DND-41 (cell line): ENCODE results near the gene FAM219A.

ENCODE experiments used
- ATAC-seq: fragments of 200-7000 bp; cut with Tn5 transposase; 3 replicates; pipeline ENCODE4 v1.9.1; 2021; ENCODE audit warnings: low read depth; ENCODE audit not compliant: insufficient read depth
- DNase-seq: peaks from one replicate; pipeline ENCODE4 v3.0.0-alpha.2; 2020
- H2AFZ ChIP-seq: 2 replicates; pipeline ENCODE4 v1.6.0; 2012; ENCODE audit warnings: low read depth, low read length
- H3K27ac ChIP-seq: 2 replicates; pipeline ENCODE4 v1.5.1; 2012; ENCODE audit warnings: low read length, inconsistent platforms
- H3K27me3 ChIP-seq: fragments of 200-600 bp; sonication (generic); 2 replicates; pipeline ENCODE4 v1.6.0; 2012; ENCODE audit warnings: low read length, mild to moderate bottlenecking, inconsistent platforms; ENCODE audit not compliant: insufficient read depth, poor library complexity
- H3K36me3 ChIP-seq: 2 replicates; pipeline ENCODE4 v1.5.1; 2012; ENCODE audit warnings: low read length, inconsistent platforms; ENCODE audit not compliant: insufficient read depth
- H3K4me1 ChIP-seq: 2 replicates; pipeline ENCODE4 v1.5.1; 2012; ENCODE audit warnings: mild to moderate bottlenecking, low read length; ENCODE audit not compliant: insufficient read depth
- H3K4me2 ChIP-seq: 2 replicates; pipeline ENCODE4 v1.6.0; 2012; ENCODE audit warnings: mild to moderate bottlenecking, moderate library complexity, low read length, inconsistent platforms; ENCODE audit not compliant: insufficient read depth
- H3K4me3 ChIP-seq, 2 experiments: fragments of 200-600 bp in 1 of 2; shearing (Covaris generic) in 1 of 2; 2 replicates each; pipeline ENCODE4 v1.5.1; 2012 to 2016; ENCODE audit warnings: inconsistent platforms in 2 of 2, low read length in 2 of 2, mild to moderate bottlenecking in 2 of 2, low read depth in 1 of 2, moderate library complexity in 1 of 2
- H3K79me2 ChIP-seq: 2 replicates; pipeline ENCODE4 v1.6.0; 2012; ENCODE audit warnings: low read length, inconsistent platforms; ENCODE audit not compliant: insufficient read depth
- H3K9ac ChIP-seq: 2 replicates; pipeline ENCODE4 v1.6.0; 2012; ENCODE audit warnings: low read depth, mild to moderate bottlenecking, inconsistent platforms, low read length, moderate library complexity
- H3K9me3 ChIP-seq: 2 replicates; pipeline ENCODE4 v1.5.1; 2012; ENCODE audit warnings: low read length, moderate library complexity, mild to moderate bottlenecking, inconsistent platforms; ENCODE audit not compliant: insufficient read depth, severe bottlenecking
- H4K20me1 ChIP-seq: 2 replicates; pipeline ENCODE4 v1.6.0; 2012; ENCODE audit warnings: low read length; ENCODE audit not compliant: insufficient read depth
- EZH2 ChIP-seq: IDR thresholded peaks from 3 replicates; pipeline ENCODE4 v1.6.1; 2012; ENCODE audit warnings: borderline replicate concordance, low read depth, mild to moderate bottlenecking, moderate library complexity, low read length, inconsistent platforms; ENCODE audit not compliant: severe bottlenecking
- TF ChIP-seq, protein P1 (sequence below): IDR thresholded peaks from 2 replicates; pipeline ENCODE4 v1.5.1; 2012; ENCODE audit warnings: borderline replicate concordance, low read length, moderate library complexity, mild to moderate bottlenecking; ENCODE audit not compliant: poor library complexity, severe bottlenecking; ENCODE audit errors: extremely low read depth

Gene FAM219A

GRCh38 chr9:34502471-34502870 is 44.1 kb upstream of the FAM219A start:
- no peaks in the 10 kb centered on the region for H3K9me3 ChIP-seq
- no peak overlapping the region for H3K4me2 ChIP-seq
- ATAC-seq, result no peak

GRCh38 chr9:34501889-34502425 is 43.6 kb upstream of the FAM219A start:
- Histone ChIP-seq H3K27me3 (peaks cover 6% of the 10 kb centered on the region), H3K9me3 (no peaks in the 10 kb centered on the region), H3K4me2 (no peak overlapping the region), H3K4me3 (no peak overlapping the region), H4K20me1 (no peaks in the 10 kb centered on the region; the same call in 1 of the 2 replicates), H3K27ac (no peak overlapping the region), H2AFZ (no peak overlapping the region), H3K36me3 (no peaks in the 10 kb centered on the region), H3K4me1 (no peaks in the 10 kb centered on the region), H3K79me2 (no peaks in the 10 kb centered on the region), H3K9ac (no peak overlapping the region)
- no peak for DNase-seq
- no peak for TF ChIP-seq EZH2
- TF ChIP-seq, protein P1, sequence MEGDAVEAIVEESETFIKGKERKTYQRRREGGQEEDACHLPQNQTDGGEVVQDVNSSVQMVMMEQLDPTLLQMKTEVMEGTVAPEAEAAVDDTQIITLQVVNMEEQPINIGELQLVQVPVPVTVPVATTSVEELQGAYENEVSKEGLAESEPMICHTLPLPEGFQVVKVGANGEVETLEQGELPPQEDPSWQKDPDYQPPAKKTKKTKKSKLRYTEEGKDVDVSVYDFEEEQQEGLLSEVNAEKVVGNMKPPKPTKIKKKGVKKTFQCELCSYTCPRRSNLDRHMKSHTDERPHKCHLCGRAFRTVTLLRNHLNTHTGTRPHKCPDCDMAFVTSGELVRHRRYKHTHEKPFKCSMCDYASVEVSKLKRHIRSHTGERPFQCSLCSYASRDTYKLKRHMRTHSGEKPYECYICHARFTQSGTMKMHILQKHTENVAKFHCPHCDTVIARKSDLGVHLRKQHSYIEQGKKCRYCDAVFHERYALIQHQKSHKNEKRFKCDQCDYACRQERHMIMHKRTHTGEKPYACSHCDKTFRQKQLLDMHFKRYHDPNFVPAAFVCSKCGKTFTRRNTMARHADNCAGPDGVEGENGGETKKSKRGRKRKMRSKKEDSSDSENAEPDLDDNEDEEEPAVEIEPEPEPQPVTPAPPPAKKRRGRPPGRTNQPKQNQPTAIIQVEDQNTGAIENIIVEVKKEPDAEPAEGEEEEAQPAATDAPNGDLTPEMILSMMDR, result no peak
- ATAC-seq, result no peak

More at GRCh38 chr9:34502471-34502870, 44.1 kb upstream of the FAM219A start:
- Histone ChIP-seq H3K4me3 (no peak overlapping the region), H2AFZ (no peak overlapping the region), H3K36me3 (no peaks in the 10 kb centered on the region), H3K9ac (no peak overlapping the region), H3K27ac (no peak overlapping the region), H4K20me1 (no peaks in the 10 kb centered on the region; the same call in 1 of the 2 replicates), H3K27me3 (peaks cover 6% of the 10 kb centered on the region), H3K4me1 (no peaks in the 10 kb centered on the region), H3K79me2 (no peaks in the 10 kb centered on the region)
- TF ChIP-seq, protein P1, result no peak
- TF ChIP-seq EZH2, result no peak
- no peak for DNase-seq

DNA sequence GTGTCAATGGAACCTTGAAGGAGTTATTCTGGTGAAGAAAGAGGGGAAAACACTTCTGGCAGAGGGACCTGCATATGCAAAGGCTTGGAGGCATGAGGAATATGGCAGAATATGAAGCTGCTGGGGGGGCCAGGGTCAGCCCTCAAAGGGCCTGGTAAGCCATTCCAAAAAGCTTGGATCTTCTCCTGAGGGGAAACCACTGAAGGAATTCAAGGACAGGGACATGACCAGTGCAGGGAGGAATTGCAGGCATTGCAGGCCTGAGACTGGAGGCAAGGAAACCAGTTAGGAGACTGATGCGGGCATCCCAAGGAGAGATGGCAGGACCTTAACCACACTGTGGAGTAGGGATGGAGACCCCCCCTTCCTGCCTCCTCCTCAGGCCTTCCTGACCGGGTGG is 43.0 kb upstream of the FAM219A start:
- H3K79me2 ChIP-seq, result no peaks in the 10 kb centered on the region
- DNase-seq, result no peak
- no peak for ATAC-seq
- H2AFZ ChIP-seq, result no peak overlapping the region
- TF ChIP-seq, protein P1, result no peak
- TF ChIP-seq EZH2, result no peak
- H3K27ac ChIP-seq, result no peak overlapping the region
- H3K36me3 ChIP-seq, result no peaks in the 10 kb centered on the region
- no peaks in the 10 kb centered on the region for H3K9me3 ChIP-seq
- no peaks in the 10 kb centered on the region for H3K4me1 ChIP-seq
- H4K20me1 ChIP-seq, result no peaks in the 10 kb centered on the region; the same call in 1 of the 2 replicates
- no peak overlapping the region for H3K4me2 ChIP-seq
- no peak overlapping the region for H3K4me3 ChIP-seq
- H3K9ac ChIP-seq, result no peak overlapping the region
- peaks cover 6% of the 10 kb centered on the region for H3K27me3 ChIP-seq
